OCI-LY7 (cell line): ENCODE measurements around the gene ERC1. TPM values are rescaled to one million over a fixed set of nuclear protein-coding genes. Genes with fewer than 3 reads are reported as not detected.

ENCODE experiments used
- BruUV-seq: library from RNA; stranded (reverse); fragments of 400-500 nt; replicated peaks from 2 replicates; lab custom pipeline; 2021; lab: Mats Ljungman, UMichigan
- CTCF ChIA-PET: fragments of 300-600 bp; sonication (Branson Sonifier 250); formaldehyde crosslinking; loops from one replicate; lab custom pipeline; 2022; ENCODE audit warnings: antibody characterized with exemption; ENCODE audit not compliant: unreplicated experiment; lab: Charles Lee
- POLR2A ChIA-PET: fragments of 300-600 bp; sonication (Branson Sonifier 250); formaldehyde crosslinking; loops from one replicate; lab custom pipeline; 2022; ENCODE audit warnings: antibody characterized with exemption; lab: Charles Lee
- DNase-seq: peaks from one replicate; pipeline ENCODE4 v3.0.0-alpha.2; 2015; ENCODE audit warnings: low spot score
- H2AFZ ChIP-seq: fragments of 200-600 bp; sonication (generic), shearing (Covaris generic); 2 replicates; pipeline ENCODE4 v1.6.1; 2014; ENCODE audit warnings: mild to moderate bottlenecking, antibody characterized with exemption, low read length, moderate library complexity
- H3K27ac ChIP-seq: fragments of 200-600 bp; sonication (generic); 2 replicates; pipeline ENCODE4 v1.5.1; 2014; ENCODE audit warnings: mixed run types, low read depth, mild to moderate bottlenecking, moderate library complexity, low read length, inconsistent platforms; ENCODE audit not compliant: poor library complexity, severe bottlenecking
- H3K36me3 ChIP-seq: fragments of 200-600 bp; sonication (generic); 2 replicates; pipeline ENCODE4 v1.6.1; 2014; ENCODE audit warnings: mild to moderate bottlenecking, antibody characterized with exemption, low read length, moderate library complexity, mixed read lengths; ENCODE audit not compliant: insufficient read depth
- H3K4me1 ChIP-seq: fragments of 200-600 bp; sonication (generic); 2 replicates; pipeline ENCODE4 v1.5.1; 2014; ENCODE audit warnings: mild to moderate bottlenecking, low read length; ENCODE audit not compliant: insufficient read depth, poor library complexity, severe bottlenecking
- H3K4me2 ChIP-seq: fragments of 200-600 bp; sonication (generic); 2 replicates; pipeline ENCODE4 v1.6.1; 2014; ENCODE audit warnings: mild to moderate bottlenecking, low read length
- H3K4me3 ChIP-seq: fragments of 200-600 bp; sonication (generic); 2 replicates; pipeline ENCODE4 v1.5.1; 2014; ENCODE audit warnings: mild to moderate bottlenecking, low read depth, low read length; ENCODE audit not compliant: poor library complexity, severe bottlenecking
- H3K79me2 ChIP-seq: fragments of 200-600 bp; sonication (generic); 2 replicates; pipeline ENCODE4 v1.6.1; 2016; ENCODE audit warnings: low read depth, mild to moderate bottlenecking, low read length, moderate library complexity, mixed read lengths; ENCODE audit not compliant: insufficient read depth
- H3K9me2 ChIP-seq: fragments of 200-600 bp; sonication (generic); 2 replicates; pipeline ENCODE4 v1.6.1; 2016; ENCODE audit warnings: mild to moderate bottlenecking, low read length, mixed read lengths; ENCODE audit not compliant: insufficient read depth
- H3K9me3 ChIP-seq: fragments of 200-600 bp; sonication (generic); 2 replicates; pipeline ENCODE4 v1.6.1; 2014; ENCODE audit warnings: mild to moderate bottlenecking, mixed run types, low read length, mixed read lengths
- H4K20me1 ChIP-seq: fragments of 200-600 bp; sonication (generic); 2 replicates; pipeline ENCODE4 v1.6.1; 2014; ENCODE audit warnings: mild to moderate bottlenecking, antibody characterized with exemption, low read length, moderate library complexity, mixed read lengths; ENCODE audit not compliant: insufficient read depth
- CTCF ChIP-seq: fragments of 200-600 bp; sonication (generic); conservative IDR thresholded peaks from 2 replicates; pipeline ENCODE4 v1.5.1; 2014; ENCODE audit warnings: mild to moderate bottlenecking, antibody characterized with exemption, low read length, moderate library complexity, mixed read lengths
- EZH2phosphoT487 ChIP-seq: fragments of 200-600 bp; sonication (generic); IDR thresholded peaks from 2 replicates; pipeline ENCODE4 v1.6.1; 2018; ENCODE audit warnings: low read depth, borderline replicate concordance, mild to moderate bottlenecking, mixed run types, antibody characterized with exemption, low read length, moderate library complexity, mixed read lengths
- intact Hi-C: fragments of 100-400 bp; cut with micrococcal nuclease; formaldehyde crosslinking; loops from one replicate; pipeline ENCODE4 v1.10.0; 2022; ENCODE audit not compliant: unreplicated experiment
- total RNA-seq, 2 experiments: library from RNA; depleted of rRNA in 1 of 2; stranded (reverse); fragments of >200 nt in 1 of 2; shearing (Covaris generic) in 1 of 2; gene quantifications; 2 replicates each; pipeline ENCODE4 v1.2.3, GENCODE V29; 2014 to 2022

ERC1 gene
- total RNA-seq, 2 experiments from 2014 or later, result 26.9 to 86.9 TPM

- POLR2A ChIA-PET, result interaction anchor here (0.7 to 1.6 kb wide), 4 partner anchors 9 to 251 kb away, joined by 3 to 4 read pairs (median 3); no protein-coding TSS in a partner anchor
- intact Hi-C loops, result no loop called here
- no peak for TF ChIP-seq EZH2phosphoT487
- no peak for TF ChIP-seq CTCF
- no peaks in the 10 kb centered on the region for H3K4me1 ChIP-seq
- CTCF ChIA-PET, result no interaction called here
- BruUV-seq, result no TSS peak
- H3K4me2 ChIP-seq, result no peak overlapping the region
- no peaks in the 10 kb centered on the region for H4K20me1 ChIP-seq
- no peak for DNase-seq
- no peak overlapping the region for H3K4me3 ChIP-seq
- no peaks in the 10 kb centered on the region for H3K79me2 ChIP-seq
- H3K9me3 ChIP-seq, result peaks cover 6% of the 10 kb centered on the region; the same call in 1 of the 2 replicates
- H3K27ac ChIP-seq, result no peak overlapping the region
- peaks cover 17% of the 10 kb centered on the region for H3K36me3 ChIP-seq
- no peak overlapping the region for H2AFZ ChIP-seq
- H3K9me2 ChIP-seq, result no peaks in the 10 kb centered on the region
Measured at GRCh38 chr12:1424674-1425395, 433.8 kb downstream of the ERC1 start.

- Histone ChIP-seq H2AFZ (no peak overlapping the region), H3K27ac (no peak overlapping the region), H3K9me3 (peaks cover 6% of the 10 kb centered on the region; the same call in 1 of the 2 replicates), H3K4me2 (no peak overlapping the region), H3K36me3 (peaks cover 17% of the 10 kb centered on the region), H3K4me1 (no peaks in the 10 kb centered on the region), H3K9me2 (no peaks in the 10 kb centered on the region), H3K4me3 (no peak overlapping the region), H4K20me1 (no peaks in the 10 kb centered on the region), H3K79me2 (no peaks in the 10 kb centered on the region)
- intact Hi-C loops, result no loop called here
- no peak for DNase-seq
- no peak for TF ChIP-seq CTCF
- TF ChIP-seq EZH2phosphoT487, result no peak
- ChIA-PET CTCF (interaction anchor here (0.5 kb wide), 1 partner anchor 121 kb away, joined by 3 read pairs; no protein-coding TSS in a partner anchor), POLR2A (interaction anchor here (0.9 to 1.5 kb wide), 2 partner anchors 9 to 10 kb away, joined by 3 to 4 read pairs; no protein-coding TSS in a partner anchor)
- BruUV-seq, result no TSS peak
Measured at GRCh38 chr12:1425396-1425729, 434.3 kb downstream of the ERC1 start.

- Histone ChIP-seq H3K79me2 (no peaks in the 10 kb centered on the region), H3K36me3 (no peaks in the 10 kb centered on the region), H2AFZ (no peak overlapping the region), H3K4me1 (no peaks in the 10 kb centered on the region), H3K9me3 (no peaks in the 10 kb centered on the region), H3K27ac (no peak overlapping the region), H3K4me2 (no peak overlapping the region), H3K4me3 (no peak overlapping the region), H4K20me1 (no peaks in the 10 kb centered on the region), H3K9me2 (no peaks in the 10 kb centered on the region)
- no TSS peak for BruUV-seq
- no peak for DNase-seq
- ChIA-PET POLR2A (no interaction called here), CTCF (no interaction called here)
- TF ChIP-seq EZH2phosphoT487, result no peak
- no peak for TF ChIP-seq CTCF
- intact Hi-C loops, result no loop called here
Measured at GRCh38 chr12:1428671-1429070, 437.6 kb downstream of the ERC1 start.
